ENCODE data around the gene CFAP251. TPM values are rescaled to one million over a fixed set of nuclear protein-coding genes. Genes with fewer than 3 reads are reported as not detected.

The CFAP251 gene
- total and polyA plus RNA-seq, 2 of the 13 experiments (the other 11 are each of a cell fraction or from before 2014, with no cell fraction given): 0.30 to 0.42 TPM

- Histone ChIP-seq H3K9ac (ENCODE audit: insufficient read depth, low read depth, low read length) (no peak overlapping the region), H3K36me3 (replicated peaks in 1 of 2; ENCODE audit: control insufficient read depth in 1 of 2, insufficient read depth in 2 of 2, low read length in 2 of 2) (no peaks in the 10 kb centered on the region), H3K4me2 (ENCODE audit: low read depth, low read length) (no peak overlapping the region), H3K4me3 (replicated peaks in 1 of 3; ENCODE audit: insufficient read depth in 1 of 3, low read depth in 2 of 3, low read length in 3 of 3) (no peak overlapping the region), H3K27me3 (ENCODE audit: control insufficient read depth in 1 of 2, insufficient read depth in 2 of 2, low read length in 2 of 2) (no peaks in the 10 kb centered on the region), H3K79me2 (ENCODE audit: insufficient read depth, low read length) (no peaks in the 10 kb centered on the region), H3K4me1 (ENCODE audit: insufficient read depth, low read length) (peaks cover 10% of the 10 kb centered on the region), H3K9me3 (ENCODE audit: low read length) (no peaks in the 10 kb centered on the region), H4K20me1 (ENCODE audit: insufficient read depth, low read length) (no peaks in the 10 kb centered on the region), H3K27ac (ENCODE audit: extremely low read length, insufficient read depth, low read length) (no peak overlapping the region), H2AFZ (ENCODE audit: low read length) (no peak overlapping the region)
- 90% methylated on average over 2 of the region's 2 CpGs for WGBS (ENCODE audit: low lambda C conversion rate)
- no peak for DNase-seq (ENCODE audit: low spot score)
- ChIA-PET POLR2A (no interaction called here), CTCF (ENCODE audit: low intra/inter-chr PET ratio, low total read pairs) (no interaction called here)
- ATAC-seq: no peak
- no peak for FAIRE-seq
- in situ Hi-C loops (cut with HindIII; ENCODE audit: extremely low pct_ligation_motif_present, low pct_unique_long_range_greater_than_20kb) (no loop called here), intact Hi-C loops (cut with micrococcal nuclease; ENCODE audit: unreplicated experiment) (no loop called here)
- no TSS peak for BruUV-seq (replicated peaks)
- TF ChIP-seq, protein P1, sequence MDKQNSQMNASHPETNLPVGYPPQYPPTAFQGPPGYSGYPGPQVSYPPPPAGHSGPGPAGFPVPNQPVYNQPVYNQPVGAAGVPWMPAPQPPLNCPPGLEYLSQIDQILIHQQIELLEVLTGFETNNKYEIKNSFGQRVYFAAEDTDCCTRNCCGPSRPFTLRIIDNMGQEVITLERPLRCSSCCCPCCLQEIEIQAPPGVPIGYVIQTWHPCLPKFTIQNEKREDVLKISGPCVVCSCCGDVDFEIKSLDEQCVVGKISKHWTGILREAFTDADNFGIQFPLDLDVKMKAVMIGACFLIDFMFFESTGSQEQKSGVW (CRISPR knock-in tag; IDR thresholded peaks at IDR 0.05; ENCODE audit: borderline replicate concordance): no peak
- TF ChIP-seq PAF1 (CRISPR knock-in tag; IDR thresholded peaks at IDR 0.05) (no peak), DR1 (CRISPR knock-in tag; IDR thresholded peaks at IDR 0.05) (no peak), ZFP1 (CRISPR knock-in tag; IDR thresholded peaks at IDR 0.05) (no peak)
- TF ChIP-seq, protein P2, sequence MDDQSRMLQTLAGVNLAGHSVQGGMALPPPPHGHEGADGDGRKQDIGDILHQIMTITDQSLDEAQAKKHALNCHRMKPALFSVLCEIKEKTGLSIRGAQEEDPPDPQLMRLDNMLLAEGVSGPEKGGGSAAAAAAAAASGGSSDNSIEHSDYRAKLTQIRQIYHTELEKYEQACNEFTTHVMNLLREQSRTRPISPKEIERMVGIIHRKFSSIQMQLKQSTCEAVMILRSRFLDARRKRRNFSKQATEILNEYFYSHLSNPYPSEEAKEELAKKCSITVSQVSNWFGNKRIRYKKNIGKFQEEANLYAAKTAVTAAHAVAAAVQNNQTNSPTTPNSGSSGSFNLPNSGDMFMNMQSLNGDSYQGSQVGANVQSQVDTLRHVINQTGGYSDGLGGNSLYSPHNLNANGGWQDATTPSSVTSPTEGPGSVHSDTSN (CRISPR knock-in tag; IDR thresholded peaks at IDR 0.05; ENCODE audit: borderline replicate concordance): no peak
- TF ChIP-seq, protein P3, sequence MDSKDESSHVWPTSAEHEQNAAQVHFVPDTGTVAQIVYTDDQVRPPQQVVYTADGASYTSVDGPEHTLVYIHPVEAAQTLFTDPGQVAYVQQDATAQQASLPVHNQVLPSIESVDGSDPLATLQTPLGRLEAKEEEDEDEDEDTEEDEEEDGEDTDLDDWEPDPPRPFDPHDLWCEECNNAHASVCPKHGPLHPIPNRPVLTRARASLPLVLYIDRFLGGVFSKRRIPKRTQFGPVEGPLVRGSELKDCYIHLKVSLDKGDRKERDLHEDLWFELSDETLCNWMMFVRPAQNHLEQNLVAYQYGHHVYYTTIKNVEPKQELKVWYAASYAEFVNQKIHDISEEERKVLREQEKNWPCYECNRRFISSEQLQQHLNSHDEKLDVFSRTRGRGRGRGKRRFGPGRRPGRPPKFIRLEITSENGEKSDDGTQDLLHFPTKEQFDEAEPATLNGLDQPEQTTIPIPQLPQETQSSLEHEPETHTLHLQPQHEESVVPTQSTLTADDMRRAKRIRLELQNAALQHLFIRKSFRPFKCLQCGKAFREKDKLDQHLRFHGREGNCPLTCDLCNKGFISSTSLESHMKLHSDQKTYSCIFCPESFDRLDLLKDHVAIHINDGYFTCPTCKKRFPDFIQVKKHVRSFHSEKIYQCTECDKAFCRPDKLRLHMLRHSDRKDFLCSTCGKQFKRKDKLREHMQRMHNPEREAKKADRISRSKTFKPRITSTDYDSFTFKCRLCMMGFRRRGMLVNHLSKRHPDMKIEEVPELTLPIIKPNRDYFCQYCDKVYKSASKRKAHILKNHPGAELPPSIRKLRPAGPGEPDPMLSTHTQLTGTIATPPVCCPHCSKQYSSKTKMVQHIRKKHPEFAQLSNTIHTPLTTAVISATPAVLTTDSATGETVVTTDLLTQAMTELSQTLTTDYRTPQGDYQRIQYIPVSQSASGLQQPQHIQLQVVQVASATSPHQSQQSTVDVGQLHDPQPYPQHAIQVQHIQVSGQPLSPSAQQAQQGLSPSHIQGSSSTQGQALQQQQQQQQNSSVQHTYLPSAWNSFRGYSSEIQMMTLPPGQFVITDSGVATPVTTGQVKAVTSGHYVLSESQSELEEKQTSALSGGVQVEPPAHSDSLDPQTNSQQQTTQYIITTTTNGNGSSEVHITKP (CRISPR knock-in tag; IDR thresholded peaks at IDR 0.05; ENCODE audit: low read depth): no peak
- TF ChIP-seq, protein P4, sequence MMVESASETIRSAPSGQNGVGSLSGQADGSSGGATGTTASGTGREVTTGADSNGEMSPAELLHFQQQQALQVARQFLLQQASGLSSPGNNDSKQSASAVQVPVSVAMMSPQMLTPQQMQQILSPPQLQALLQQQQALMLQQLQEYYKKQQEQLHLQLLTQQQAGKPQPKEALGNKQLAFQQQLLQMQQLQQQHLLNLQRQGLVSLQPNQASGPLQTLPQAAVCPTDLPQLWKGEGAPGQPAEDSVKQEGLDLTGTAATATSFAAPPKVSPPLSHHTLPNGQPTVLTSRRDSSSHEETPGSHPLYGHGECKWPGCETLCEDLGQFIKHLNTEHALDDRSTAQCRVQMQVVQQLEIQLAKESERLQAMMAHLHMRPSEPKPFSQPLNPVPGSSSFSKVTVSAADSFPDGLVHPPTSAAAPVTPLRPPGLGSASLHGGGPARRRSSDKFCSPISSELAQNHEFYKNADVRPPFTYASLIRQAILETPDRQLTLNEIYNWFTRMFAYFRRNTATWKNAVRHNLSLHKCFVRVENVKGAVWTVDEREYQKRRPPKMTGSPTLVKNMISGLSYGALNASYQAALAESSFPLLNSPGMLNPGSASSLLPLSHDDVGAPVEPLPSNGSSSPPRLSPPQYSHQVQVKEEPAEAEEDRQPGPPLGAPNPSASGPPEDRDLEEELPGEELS (CRISPR knock-in tag; IDR thresholded peaks at IDR 0.05): no peak
Measured at GRCh38 chr12:121947981-121948380, 29.6 kb downstream of the CFAP251 start.
